GM12865 (cell line): ENCODE results near the gene KRTAP10-8.
"Not testable (repeated sequence)": the region's sequence is repeated elsewhere in the genome, so short reads cannot be mapped to it uniquely, and the experiment has no call there.

Source experiments
- DNase-seq: peaks from one replicate; pipeline ENCODE4 v3.0.0; 2010; ENCODE audit warnings: low read depth
- H3K4me3 ChIP-seq: 2 replicates; pipeline ENCODE4 v1.5.1; 2011; ENCODE audit warnings: mild to moderate bottlenecking, low read depth, low read length, control low read depth
- TF ChIP-seq, protein P1 (sequence below): IDR thresholded peaks from 2 replicates; pipeline ENCODE4 v1.5.1; 2011; ENCODE audit warnings: low read length, control low read depth, low read depth, inconsistent platforms; ENCODE audit not compliant: insufficient read depth; ENCODE audit errors: missing control alignments

KRTAP10-8 gene

DNA sequence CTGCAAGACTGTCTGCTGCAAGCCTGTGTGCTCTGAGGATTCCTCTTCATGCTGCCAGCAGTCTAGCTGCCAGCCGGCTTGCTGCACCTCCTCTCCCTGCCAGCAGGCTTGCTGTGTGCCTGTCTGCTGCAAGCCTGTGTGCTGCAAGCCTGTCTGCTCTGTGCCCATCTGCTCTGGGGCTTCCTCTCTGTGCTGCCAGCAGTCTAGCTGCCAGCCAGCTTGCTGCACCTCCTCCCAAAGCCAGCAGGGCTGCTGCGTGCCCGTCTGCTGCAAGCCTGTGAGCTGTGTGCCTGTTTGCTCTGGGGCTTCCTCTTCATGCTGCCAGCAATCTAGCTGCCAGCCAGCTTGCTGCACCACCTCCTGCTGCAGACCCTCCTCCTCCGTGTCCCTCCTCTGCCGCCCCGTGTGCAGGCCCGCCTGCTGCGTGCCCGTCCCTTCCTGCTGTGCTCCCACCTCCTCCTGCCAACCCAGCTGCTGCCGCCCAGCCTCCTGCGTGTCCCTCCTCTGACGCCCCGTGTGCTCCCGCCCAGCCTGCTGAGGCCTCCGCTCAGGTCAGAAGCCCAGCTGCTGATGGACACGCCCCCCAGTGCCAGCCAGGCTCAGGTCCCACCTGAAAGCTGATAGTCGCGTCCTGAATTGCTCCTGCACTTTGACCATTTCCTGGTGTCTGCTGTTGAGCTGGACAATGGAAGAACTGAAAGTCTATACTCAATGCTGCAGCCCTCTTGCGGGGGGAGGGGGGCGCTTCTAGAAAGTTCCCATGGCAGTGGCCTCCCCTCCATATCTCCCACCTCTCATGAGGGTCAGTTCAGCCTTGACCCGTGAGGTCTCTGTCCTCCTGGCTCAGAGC, 37.2 kb upstream of the KRTAP10-8 start:
- DNase-seq: no peak
- TF ChIP-seq, protein P1, sequence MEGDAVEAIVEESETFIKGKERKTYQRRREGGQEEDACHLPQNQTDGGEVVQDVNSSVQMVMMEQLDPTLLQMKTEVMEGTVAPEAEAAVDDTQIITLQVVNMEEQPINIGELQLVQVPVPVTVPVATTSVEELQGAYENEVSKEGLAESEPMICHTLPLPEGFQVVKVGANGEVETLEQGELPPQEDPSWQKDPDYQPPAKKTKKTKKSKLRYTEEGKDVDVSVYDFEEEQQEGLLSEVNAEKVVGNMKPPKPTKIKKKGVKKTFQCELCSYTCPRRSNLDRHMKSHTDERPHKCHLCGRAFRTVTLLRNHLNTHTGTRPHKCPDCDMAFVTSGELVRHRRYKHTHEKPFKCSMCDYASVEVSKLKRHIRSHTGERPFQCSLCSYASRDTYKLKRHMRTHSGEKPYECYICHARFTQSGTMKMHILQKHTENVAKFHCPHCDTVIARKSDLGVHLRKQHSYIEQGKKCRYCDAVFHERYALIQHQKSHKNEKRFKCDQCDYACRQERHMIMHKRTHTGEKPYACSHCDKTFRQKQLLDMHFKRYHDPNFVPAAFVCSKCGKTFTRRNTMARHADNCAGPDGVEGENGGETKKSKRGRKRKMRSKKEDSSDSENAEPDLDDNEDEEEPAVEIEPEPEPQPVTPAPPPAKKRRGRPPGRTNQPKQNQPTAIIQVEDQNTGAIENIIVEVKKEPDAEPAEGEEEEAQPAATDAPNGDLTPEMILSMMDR: no peak
- no peak overlapping the region for H3K4me3 ChIP-seq

DNA sequence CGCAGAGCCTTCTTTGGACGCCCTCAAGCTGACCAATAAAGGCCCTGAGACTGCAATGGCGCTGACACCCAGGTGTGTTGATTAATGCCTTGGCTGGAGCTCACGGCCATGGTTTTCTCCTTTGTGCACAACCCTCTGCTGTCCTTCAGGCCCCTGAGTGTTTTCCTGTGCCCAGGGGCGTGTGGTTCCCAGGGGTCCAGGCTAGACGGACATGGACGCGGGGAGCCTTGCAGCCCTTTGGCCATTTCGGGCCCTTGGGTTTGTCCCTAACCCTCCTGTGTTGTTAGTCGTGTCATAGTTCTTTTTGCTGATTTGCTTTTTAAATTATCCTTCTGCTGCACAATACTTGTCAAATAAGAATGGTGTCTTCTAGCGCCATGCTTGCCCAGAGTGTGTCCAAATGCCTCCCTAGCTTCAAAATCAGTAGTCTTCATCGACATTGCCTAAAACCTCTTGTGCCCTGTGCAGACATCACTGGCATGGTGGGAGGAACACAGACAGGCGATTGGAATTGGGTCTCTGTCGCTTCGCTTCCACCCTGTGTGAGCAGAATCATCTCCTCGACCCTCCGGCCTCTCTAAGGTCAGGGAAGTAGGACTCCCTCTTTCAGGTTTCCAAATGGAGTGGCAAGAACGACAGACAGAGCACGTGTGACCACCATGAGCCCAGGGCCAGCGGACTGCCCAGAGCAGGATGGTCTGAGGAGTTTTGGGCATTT, 36.4 kb upstream of the KRTAP10-8 start:
- H3K4me3 ChIP-seq: no peak overlapping the region
- no peak for DNase-seq
- TF ChIP-seq, protein P1: no peak

DNA sequence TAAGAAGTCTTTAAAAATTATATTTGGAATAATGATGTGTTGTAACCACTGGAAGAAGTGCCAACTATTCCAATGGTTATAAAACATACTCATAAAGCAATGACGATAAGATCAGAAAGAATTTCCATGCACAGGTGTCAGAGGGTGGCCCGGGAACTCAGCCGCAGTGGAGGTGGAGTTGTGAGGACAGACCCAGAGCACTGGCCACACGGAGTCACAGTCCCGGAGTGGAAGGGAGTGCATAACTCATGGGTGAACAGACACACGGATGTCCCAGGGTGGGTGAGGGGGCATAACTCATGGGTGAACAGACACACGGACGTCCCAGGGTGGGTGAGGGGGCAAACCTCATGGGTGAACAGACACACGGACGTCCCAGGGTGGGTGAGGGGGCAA, 35.9 kb upstream of the KRTAP10-8 start:
- TF ChIP-seq, protein P1: no peak
- no peak for DNase-seq
- no peak overlapping the region for H3K4me3 ChIP-seq

DNA sequence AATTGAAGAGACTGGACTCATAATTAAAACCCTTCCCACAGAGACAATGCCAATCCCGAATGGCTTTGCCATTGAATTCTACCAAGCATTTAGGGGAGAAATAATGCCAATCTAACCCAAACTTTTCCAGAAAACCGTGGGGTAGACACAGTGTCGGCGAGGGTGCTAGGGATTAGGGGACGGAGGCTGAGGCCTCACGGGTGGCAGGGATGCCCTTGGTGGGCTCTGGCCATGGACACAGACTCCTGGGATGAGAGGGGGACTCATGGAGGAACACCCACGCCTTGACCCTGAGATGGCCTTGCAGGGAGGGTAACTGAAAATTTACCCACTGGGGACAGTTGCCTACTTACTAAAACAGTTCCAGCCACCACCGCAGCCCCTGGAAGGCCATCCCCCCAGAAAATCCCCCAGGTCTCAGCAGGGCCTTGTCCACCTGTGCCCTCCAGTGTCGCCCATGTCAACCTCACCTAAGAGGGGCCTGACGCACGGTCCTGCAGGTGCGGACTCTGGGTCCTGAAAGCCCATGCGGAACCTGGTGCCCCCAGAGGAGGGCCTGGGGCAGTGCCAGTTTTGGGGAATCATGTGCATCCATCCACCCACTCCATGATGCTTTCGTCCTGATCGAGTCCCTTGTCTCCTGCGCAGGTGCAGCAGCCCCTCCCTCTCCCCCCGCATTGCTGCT, 33.4 kb upstream of the KRTAP10-8 start:
- TF ChIP-seq, protein P1: no peak
- H3K4me3 ChIP-seq: no peak overlapping the region
- no peak for DNase-seq

DNA sequence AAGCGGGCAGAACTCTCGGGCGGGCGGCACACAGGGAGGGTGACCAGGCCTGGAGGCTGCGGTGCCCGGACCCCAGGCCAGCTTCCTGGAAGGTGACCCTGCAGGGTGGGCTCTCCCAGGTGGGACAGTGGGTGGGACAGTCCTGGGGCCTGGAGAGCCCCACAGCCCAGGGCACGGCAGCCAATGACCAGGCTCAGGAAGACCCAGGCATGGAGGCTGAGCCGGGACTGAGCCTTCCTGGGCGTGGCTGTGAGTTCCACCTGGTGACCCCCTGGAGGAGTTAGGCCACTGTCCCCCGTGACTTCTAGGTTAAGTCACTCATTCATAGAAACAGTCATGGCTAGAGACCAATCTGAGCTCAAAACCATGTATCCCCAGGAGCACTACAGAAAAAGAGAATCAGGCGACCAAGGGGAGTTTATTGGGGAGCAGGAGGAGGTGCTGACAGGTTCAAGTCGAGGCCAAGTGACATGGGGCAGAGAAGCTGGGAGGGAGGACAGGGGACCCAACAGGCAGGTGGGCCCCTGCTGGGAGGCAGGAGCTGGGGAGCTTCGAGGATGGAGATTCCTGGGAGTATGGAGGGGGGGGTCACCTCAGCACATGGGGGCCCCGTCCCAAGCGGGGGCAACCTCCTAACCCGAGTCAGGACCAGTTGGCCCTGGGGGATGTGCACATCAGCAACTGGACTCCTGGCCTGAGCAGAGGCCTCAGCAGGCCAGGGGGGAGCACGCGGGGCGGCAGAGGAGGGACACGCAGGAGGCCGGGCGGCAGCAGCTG, 32.6 kb upstream of the KRTAP10-8 start:
- DNase-seq: no peak
- no peak overlapping the region for H3K4me3 ChIP-seq
- TF ChIP-seq, protein P1: no peak

DNA sequence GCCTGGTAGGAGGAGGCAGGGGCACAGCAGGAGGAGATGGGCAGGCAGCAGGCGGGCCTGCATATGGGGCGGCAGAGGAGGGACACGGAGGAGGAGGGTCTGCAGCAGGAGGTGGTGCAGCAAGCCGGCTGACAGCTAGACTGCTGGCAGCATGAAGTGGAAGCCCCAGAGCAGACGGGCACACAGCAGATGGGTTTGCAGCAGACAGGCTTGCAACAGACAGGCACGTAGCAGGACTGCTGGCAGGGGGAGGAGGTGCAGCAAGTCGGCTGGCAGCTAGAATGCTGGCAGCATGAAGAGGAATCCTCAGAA, 32.1 kb upstream of the KRTAP10-8 start:
- no peak overlapping the region for H3K4me3 ChIP-seq
- no peak for DNase-seq
- TF ChIP-seq, protein P1: no peak

DNA sequence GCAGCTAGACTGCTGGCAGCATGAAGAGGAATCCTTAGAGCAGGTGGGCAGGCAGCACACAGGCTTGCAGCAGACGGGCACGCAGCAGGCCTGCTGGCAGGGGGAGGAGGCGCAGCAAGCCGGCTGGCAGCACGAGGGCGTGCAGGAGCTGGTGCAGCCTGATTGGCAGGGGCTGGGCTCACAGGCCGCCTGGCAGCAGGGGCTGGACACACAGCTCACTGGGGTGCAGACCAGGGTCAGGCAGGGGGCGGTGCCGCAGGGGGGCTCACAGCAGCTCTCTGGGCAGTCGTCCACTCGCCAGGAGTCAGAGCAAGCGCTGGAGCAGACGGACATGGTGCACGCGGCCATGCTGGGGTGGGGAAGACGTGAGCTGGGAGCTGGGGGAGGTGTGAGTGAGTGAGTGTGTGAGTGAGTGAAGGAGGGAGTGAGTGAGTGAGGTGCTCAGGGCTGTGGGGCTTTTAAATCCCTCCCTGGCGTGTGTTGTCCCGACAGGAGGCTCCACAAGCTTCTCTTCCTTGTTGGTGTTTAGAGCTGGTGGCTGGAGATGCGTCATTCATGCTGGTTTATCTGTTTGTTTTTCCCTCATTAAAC, 31.6 kb upstream of the KRTAP10-8 start, which contains the start of gene KRTAP10-5:
KRTAP10-5 (minus strand) TSS at position 374 of the 591 bp plus-strand sequence; CDS start at position 348, 26 bp downstream.
- not testable (repeated sequence) for DNase-seq

More for the DNA sequence above, 31.6 kb upstream of the KRTAP10-8 start, which contains the start of gene KRTAP10-5:
- H3K4me3 ChIP-seq: not testable (repeated sequence)
